ENCODE data around the gene DTNA.
"Not testable (repeated sequence)": the region's sequence is repeated elsewhere in the genome, so short reads cannot be mapped to it uniquely, and the experiment has no call there.

Gene DTNA

GRCh38 chr18:34911661-34912384, 201.7 kb downstream of the DTNA start:
- no peak for DNase-seq

- DNase-seq, result no peak
Measured at GRCh38 chr18:34913837-34914661, 204.0 kb downstream of the DTNA start.

DNA sequence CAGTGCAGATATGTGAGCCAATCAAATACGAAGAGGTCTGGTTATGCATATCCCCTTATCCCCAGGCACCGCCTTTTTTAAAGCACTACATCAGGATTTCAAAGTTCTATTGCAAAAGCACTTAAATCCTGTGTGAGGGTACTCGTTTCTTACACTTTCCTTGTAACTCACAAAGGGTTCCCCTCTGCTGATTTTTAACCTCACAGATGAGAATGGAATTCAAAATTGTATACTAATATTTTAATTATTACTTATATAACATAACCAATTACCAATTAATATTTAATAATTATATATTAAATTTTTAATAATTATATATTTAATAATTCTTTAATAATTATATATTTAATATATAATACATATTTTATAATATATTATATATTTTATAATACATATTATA, 204.9 kb downstream of the DTNA start:
- no peak for DNase-seq

GRCh38 chr18:34916539-34916938, 206.4 kb downstream of the DTNA start:
- not testable (repeated sequence) for DNase-seq

GRCh38 chr18:34918856-34919255, 208.8 kb downstream of the DTNA start:
- no peak for DNase-seq

DNA sequence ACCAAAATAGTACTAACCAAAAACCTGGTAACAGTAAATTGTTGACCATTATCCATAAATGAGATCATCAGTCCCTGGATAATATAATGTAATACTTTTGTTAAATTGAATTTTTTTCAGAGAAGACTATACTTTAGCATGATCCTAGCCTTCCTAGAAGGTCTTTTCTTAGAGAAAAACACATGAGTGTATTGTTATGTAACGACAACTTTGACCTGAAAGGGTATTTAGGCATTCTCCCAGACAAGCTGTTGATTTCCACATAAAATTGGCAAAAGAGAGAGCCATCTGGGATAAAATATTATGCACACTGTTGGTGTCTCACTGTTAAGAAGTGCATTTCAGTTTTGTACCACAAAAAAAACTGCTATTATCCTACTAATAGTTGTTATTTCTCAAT, 211.1 kb downstream of the DTNA start:
- DNase-seq, result no peak

- DNase-seq, result no peak
Measured at GRCh38 chr18:34921811-34922385, 211.8 kb downstream of the DTNA start.

DNA sequence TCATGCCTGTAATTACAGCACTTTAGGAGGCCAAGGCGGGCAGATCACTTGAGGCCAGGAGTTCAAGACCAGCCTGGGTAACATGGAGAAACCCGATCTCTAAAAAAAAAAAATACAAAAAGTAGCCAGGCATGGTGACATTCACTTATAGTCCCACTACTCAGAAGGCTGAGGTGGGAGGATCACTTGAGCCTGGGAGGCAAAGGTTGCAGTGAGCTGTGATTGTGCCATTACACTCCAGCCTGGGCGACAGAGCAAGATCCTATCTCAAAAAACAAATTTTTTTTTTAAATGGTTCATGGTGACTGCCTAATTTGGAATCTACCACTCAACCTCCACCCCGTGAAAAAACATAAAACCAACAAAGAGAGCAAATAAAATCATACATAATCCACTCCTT, 212.5 kb downstream of the DTNA start:
- DNase-seq, result not testable (repeated sequence)

GRCh38 chr18:34923911-34924310, 213.8 kb downstream of the DTNA start:
- DNase-seq, result no peak

GRCh38 chr18:34926683-34927082, 216.6 kb downstream of the DTNA start:
- no peak for DNase-seq

GRCh38 chr18:34928088-34928753, 218.1 kb downstream of the DTNA start:
- DNase-seq, result no peak

GRCh38 chr18:34928754-34929335, 218.7 kb downstream of the DTNA start:
- DNase-seq, result no peak

GRCh38 chr18:34929336-34929780, 219.3 kb downstream of the DTNA start:
- DNase-seq, result no peak

DNA sequence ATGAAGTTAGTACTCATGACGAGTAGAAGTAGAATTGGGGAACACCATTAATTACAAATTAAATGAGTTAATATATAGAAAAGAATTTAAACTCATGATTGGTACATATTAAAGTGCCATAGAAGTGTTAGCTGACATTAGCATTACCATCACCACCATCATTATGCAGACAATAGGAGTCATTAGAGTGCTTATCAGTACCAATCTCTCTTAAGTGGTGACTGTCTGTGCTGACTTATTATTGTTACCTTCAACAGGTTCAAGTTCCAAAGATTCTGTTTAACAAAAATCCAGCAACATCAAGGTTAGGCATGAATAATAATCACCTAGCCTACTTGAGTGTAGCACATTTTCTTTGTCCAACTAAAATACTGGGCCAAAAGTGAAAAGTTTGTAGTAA, 222.3 kb downstream of the DTNA start:
- no peak for DNase-seq

DNA sequence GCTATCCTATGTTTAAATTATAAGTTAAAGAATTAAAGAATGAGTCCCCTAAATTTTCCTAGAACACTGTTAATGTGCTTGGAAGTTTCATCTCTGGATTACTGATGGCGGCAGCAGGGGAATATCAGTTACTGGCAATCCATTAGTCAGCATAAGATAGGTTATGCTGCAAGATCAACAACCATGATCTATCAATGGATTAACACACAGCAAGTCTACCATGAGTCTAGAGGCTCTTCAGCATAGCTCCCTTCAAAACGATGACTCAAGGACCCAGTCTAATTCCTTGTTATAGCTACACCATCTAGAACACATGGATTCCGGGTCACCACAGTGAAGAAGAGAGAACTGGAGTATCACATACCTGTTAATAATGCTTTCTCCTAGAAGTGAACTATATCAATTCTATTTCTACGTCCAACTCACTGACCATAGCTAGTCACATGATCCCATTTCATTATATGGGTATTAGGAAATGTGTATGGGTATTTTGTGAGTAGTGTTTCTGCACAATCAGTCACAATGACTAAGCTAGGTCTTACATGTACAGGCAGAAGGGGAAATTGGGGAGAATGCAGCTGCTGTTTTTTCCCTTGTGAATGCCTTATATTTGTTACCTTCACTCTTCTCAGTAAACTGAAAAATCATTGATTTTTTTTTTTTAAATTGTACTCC, 222.8 kb downstream of the DTNA start:
- DNase-seq, result no peak

DNA sequence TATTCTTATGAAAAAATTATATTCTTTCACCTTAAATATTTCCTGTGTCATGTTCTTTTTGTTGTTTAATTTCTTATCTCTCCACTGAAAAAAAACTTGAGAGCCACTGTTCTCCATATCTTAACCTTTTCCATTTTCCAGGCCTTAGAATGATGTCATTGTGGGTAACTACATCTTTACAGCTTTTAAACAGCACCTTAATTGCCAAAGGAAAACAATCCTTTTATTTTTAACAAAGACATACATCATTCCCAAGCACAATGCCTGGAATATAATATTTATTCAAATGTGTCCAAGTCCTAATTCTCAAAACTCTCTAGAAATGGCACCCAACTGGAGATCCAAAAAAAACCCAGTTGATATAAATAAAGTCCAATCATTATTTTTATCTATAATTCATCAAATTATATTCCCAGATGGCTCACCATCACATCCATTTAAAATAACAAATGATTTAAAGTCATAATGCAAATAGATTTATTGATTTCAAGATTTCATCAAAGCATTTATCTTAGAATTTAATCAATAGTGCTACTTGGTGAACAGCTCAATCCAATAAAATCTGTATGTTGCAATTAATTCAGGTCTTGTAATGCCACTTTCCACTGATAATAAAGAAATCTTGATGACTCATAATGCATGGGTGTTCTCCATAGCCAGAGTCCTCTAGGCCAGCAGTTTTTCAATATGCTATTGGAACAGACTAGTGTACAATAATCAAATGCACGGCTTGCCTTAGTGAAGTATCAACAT, 224.0 kb downstream of the DTNA start:
- DNase-seq, result no peak

DNA sequence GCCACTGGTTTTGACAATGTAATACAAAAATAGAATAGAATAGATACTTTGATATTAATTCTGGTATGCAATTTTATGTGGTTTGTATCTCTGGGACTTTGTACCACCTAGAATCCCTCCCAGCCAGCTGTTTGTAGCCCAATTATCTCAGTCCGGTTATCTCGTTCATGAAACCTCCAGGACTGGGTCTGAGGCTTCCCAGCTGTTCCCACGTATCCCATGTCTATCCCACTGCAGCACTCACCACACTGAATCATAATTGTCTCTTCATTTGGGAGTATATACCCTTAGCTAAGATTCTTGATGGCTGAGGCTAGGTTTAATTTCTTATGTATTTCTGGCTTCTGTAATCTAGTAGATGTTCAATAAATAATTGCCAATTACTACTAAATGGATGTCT, 226.7 kb downstream of the DTNA start:
- DNase-seq, result no peak

GRCh38 chr18:34938090-34938489, 228.0 kb downstream of the DTNA start:
- no peak for DNase-seq
